ENCODE data around the gene MTFP1. TPM values are rescaled to one million over a fixed set of nuclear protein-coding genes. Genes with fewer than 3 reads are reported as not detected.
A peak's percentile ranks its signal among the peaks of the same experiment; 100 is the strongest.

Gene MTFP1
- total RNA-seq, 2 experiments from 2014 or later, result 49.5 to 52.1 TPM

DNA sequence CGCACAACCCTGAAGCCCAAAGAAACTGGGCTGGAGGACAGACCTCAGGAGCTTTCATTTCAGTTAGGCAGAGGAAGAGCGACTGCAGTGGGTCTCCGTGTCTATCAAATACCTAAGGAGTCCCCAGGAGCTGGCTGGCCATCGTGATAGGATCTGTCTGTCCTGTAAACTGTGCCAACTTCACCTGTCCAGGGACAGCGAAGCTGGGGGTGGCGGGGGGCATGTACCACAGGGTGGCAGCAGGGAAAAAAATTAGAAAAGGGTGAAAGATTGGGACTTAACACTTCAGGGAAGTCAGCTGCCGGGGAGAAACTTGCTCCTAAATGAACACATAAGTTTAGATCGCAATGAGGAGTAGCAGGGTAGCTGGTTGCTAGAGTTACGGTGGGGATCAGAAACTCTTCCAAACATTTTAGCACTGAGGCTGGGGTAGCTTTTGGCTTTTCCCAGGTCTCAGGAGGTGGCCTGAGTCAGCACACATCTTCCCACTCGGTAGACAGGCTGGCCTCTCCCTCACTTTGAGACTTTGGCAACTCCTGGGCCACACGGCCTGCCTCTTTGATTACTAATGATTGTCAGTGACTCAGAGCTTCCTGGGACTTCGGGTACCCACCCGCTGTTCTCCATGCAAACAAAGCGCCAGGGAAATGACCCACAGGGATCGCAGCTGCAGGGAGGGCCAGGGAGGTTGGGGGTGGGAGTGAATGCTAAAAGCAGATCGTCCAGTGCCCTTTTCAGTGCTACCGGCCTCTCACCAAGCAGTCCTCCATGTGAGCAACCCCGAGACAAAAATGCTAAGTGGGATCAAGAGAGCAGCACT is 2.9 kb upstream of the MTFP1 start:
- peaks cover 35% of the 10 kb centered on the region for H3K36me3 Mint-ChIP-seq (ENCODE audit: low read depth)
- DNase-seq, result peak; percentile 39
- CTCF ChIA-PET, result interaction anchor here (1.4 to 6.9 kb wide), 8 partner anchors 10 to 134 kb away, joined by 3 to 100 read pairs (median 10); partner anchors contain the start of genes CASTOR1 and RNF215
- H3K27me3 Mint-ChIP-seq, result no peaks in the 10 kb centered on the region
- H3K27ac Mint-ChIP-seq, result peak overlapping the region; percentile 94
- peaks cover 53% of the 10 kb centered on the region for H3K4me1 Mint-ChIP-seq
- POLR2A ChIA-PET, result interaction anchor here (0.8 to 8.0 kb wide), 16 partner anchors 11 to 244 kb away, joined by 3 to 115 read pairs (median 6); partner anchors contain the start of genes CASTOR1, CCDC157, PES1 and SEC14L2
- H3K9me3 Mint-ChIP-seq, result no peaks in the 10 kb centered on the region
- peak overlapping the region; percentile 94 for H3K4me3 Mint-ChIP-seq

DNA sequence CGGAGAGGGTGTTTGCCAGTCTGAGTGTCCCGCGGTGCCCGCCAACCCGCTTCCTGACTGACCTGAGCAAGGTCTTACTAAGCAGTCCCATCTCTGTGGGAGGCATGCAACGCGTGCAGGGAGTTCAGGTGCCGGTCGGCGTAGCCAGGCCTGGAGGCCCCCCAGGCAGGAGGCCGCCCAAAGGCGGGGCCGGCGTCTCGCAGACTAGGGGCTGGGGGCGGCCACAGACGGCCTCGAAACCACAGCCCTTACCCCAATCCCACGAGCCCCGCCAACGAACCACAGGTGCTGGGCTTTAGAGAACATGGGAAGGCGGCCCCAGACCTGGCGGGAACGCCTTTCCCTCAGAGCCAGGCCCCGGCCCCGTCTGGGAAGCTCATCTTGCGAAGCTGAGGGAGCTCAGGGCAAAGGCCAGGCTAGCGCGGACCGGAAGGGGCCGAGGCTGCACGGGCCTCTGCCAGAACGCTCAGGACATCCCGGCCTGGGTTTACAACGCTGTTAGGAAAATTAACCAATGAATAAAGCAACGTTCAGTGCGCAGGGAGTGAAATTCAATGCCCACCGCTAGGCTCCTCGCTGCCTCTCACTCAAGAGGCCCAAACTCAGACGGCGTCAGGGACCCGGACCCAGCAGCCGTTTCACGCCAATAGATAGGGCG is 2.1 kb upstream of the MTFP1 start:
- Mint-ChIP-seq H3K36me3 (ENCODE audit: low read depth) (peaks cover 37% of the 10 kb centered on the region), H3K9me3 (no peaks in the 10 kb centered on the region), H3K27me3 (no peaks in the 10 kb centered on the region), H3K4me1 (peaks cover 55% of the 10 kb centered on the region), H3K4me3 (peak overlapping the region; percentile 94), H3K27ac (peak overlapping the region; percentile 94)
- ChIA-PET POLR2A (interaction anchor here (0.7 to 8.0 kb wide), 18 partner anchors 11 to 819 kb away, joined by 3 to 115 read pairs (median 5); partner anchors contain the start of genes CASTOR1, PES1, SEC14L2 and TBC1D10A), CTCF (interaction anchor here (0.6 to 6.9 kb wide), 20 partner anchors 9 to 212 kb away, joined by 3 to 100 read pairs (median 5); partner anchors contain the start of genes CASTOR1, CCDC157, PES1 and RNF215)
- peak; percentile 57 for DNase-seq

DNA sequence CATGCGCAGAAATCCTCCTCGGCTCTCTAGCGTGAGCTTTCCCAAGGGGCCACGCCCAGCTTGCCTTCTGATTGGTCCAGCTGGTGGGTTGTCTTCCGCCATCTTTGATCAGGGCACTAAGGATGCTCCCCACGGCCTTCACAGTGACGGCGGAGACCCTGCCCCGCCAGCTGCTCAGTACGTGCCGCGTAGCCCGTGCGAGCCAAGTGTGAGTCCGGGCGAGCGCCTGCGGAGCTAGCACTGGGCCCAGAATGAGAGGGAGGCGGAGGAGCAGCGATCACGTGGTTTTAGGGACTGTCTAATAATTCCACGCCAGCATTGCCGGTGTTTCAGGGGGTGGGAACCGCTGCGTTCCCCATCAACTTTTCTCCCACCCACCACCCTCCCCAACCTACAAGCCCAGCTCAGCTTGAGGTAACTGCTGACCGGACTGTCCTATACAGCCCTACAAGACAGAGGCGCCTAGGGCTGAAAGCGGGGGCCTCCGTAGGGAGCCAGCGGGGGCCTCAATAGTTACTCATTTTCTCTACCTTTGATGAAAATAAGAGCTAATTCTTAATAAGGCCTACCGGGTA is 1.5 kb upstream of the MTFP1 start:
- peak overlapping the region; percentile 94 for H3K27ac Mint-ChIP-seq

DNA sequence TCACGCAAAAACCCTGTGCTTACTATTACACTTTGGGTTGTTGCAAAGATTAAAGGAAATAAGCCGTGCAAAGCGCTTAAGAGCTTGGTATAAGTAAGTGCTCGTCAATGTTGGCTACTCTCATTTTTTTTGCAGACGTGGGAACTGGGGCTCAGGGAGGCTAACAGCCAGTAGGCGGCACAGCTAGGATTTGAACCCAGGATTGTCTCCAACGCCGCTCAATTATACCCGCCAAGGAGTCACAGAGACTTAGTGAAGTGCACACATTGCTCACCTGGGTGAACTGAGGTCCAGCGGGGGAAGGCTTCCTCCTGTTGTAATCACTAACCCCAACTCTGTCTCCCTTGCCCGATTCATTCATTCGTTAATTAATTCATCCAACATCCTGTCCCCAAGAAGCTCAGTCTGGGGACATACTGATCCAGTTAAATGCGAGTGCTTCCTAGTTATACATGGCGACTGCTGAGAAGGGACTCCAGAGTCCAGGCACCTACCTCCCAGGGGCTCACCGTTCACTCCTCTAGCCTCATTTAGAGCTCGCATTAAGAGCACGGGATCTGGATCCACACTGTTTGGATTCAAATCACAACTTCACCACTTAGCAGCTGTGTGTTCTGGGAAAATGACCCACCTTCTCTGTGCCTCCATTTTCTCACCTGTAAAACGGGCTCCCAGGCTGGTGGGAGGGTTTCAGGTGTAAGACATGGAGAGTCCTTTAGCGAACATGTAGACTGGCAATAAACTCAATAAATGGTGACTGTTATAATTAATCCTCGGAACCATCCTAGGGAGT is 838 bp upstream of the MTFP1 start:
- DNase-seq, result peak; percentile 50
- ChIA-PET POLR2A (interaction anchor here (0.6 to 8.0 kb wide), 22 partner anchors 11 to 1157 kb away, joined by 3 to 115 read pairs (median 5); partner anchors contain the start of genes CASTOR1, CCDC157, EWSR1 and PES1), CTCF (interaction anchor here (0.6 to 6.9 kb wide), 18 partner anchors 11 to 316 kb away, joined by 3 to 100 read pairs (median 5); partner anchors contain the start of genes CASTOR1, CCDC157, PES1 and RNF215)
- Mint-ChIP-seq H3K27me3 (no peaks in the 10 kb centered on the region), H3K4me1 (peaks cover 55% of the 10 kb centered on the region), H3K9me3 (no peaks in the 10 kb centered on the region), H3K4me3 (peak overlapping the region; percentile 94), H3K36me3 (ENCODE audit: low read depth) (peaks cover 41% of the 10 kb centered on the region), H3K27ac (peak overlapping the region; percentile 94)

More for the DNA sequence above, 1.5 kb upstream of the MTFP1 start:
- Mint-ChIP-seq H3K4me3 (peak overlapping the region; percentile 94), H3K9me3 (no peaks in the 10 kb centered on the region), H3K27me3 (no peaks in the 10 kb centered on the region), H3K4me1 (peaks cover 55% of the 10 kb centered on the region), H3K36me3 (ENCODE audit: low read depth) (peaks cover 41% of the 10 kb centered on the region)
- peak; percentile 99 for DNase-seq
- ChIA-PET CTCF (interaction anchor here (0.5 to 6.9 kb wide), 23 partner anchors 10 to 498 kb away, joined by 3 to 100 read pairs (median 4); partner anchors contain the start of genes CASTOR1, CCDC157, PES1 and RNF215), POLR2A (interaction anchor here (0.6 to 8.0 kb wide), 23 partner anchors 12 to 1156 kb away, joined by 3 to 115 read pairs (median 5); partner anchors contain the start of genes CASTOR1, EWSR1, PES1 and RHBDD3)

DNA sequence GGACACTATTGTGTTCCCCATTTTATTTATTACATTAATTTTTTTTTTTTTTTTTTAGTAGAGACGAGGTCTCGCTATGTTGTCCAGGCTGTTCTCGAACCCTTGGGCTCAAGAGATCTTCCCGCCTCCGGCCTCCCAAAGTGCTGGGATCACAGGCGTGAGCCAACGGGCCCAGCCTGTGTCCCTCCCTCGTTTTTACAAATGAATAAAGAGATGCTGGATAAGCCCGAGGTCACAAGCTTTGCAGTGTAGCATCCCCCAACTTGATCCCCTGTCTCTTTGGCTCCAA is 297 bp upstream of the MTFP1 start:
- peak overlapping the region; percentile 94 for H3K27ac Mint-ChIP-seq
- no peaks in the 10 kb centered on the region for H3K9me3 Mint-ChIP-seq
- H3K27me3 Mint-ChIP-seq, result no peaks in the 10 kb centered on the region
- H3K36me3 Mint-ChIP-seq (ENCODE audit: low read depth), result peaks cover 44% of the 10 kb centered on the region
- ChIA-PET POLR2A (interaction anchor here (0.8 to 8.0 kb wide), 9 partner anchors 11 to 240 kb away, joined by 3 to 115 read pairs (median 16); partner anchors contain the start of genes CASTOR1, CCDC157, PES1 and SEC14L2), CTCF (interaction anchor here (0.9 to 6.9 kb wide), 8 partner anchors 11 to 317 kb away, joined by 3 to 100 read pairs (median 13); partner anchors contain the start of genes CASTOR1, RNF215 and SEC14L2)
- DNase-seq, result no peak
- H3K4me3 Mint-ChIP-seq, result peak overlapping the region; percentile 94
- H3K4me1 Mint-ChIP-seq, result peaks cover 56% of the 10 kb centered on the region

DNA sequence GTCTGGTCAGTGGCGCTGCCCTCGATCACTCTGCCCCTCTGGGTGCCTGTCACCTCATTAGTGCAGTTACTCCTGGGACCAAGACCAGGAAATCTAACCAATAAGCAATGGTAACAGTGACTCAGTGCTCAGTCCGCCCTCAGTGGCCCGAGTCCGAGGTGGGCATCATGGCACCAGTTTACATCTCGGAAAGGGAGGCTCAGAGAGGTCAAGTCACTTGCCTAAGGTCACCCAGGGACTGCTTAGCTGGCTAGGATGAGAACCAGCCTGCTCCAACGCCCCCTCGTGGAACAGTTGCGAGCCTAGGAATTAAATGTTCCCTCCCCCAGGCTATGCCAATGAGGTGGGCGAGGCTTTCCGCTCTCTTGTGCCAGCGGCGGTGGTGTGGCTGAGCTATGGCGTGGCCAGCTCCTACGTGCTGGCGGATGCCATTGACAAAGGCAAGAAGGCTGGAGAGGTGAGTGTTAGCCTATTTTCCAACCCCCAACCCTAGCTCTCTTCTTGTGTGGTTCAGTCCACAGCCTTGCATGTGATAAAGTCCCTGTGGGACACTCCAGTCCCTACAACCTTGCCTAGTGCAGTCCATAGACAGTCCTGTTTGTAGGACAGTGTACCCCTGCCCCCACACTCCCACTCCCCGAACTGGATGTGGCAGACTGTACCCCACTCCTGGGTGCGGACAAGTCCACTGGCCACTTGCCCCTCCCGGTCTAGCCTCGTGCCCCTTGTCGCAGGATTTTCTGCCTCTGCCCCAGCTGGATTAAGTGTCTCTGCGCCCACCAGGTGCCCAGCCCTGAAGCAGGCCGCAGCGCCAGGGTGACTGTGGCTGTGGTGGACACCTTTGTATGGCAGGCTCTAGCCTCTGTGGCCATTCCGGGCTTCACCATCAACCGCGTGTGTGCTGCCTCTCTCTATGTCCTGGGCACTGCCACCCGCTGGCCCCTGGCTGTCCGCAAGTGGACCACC is 1.1 kb downstream of the MTFP1 start:
- DNase-seq, result peak; percentile 89
- H3K4me3 Mint-ChIP-seq, result peak overlapping the region; percentile 94
- H3K36me3 Mint-ChIP-seq (ENCODE audit: low read depth), result peaks cover 36% of the 10 kb centered on the region
- ChIA-PET POLR2A (interaction anchor here (0.8 to 8.0 kb wide), 7 partner anchors 9 to 317 kb away, joined by 3 to 115 read pairs (median 3); partner anchors contain the start of genes CASTOR1 and SEC14L2), CTCF (interaction anchor here (0.6 to 6.9 kb wide), 13 partner anchors 9 to 139 kb away, joined by 3 to 100 read pairs (median 5); partner anchors contain the start of genes RNF215 and SEC14L2)
- H3K4me1 Mint-ChIP-seq, result peaks cover 43% of the 10 kb centered on the region
- H3K27ac Mint-ChIP-seq, result peak overlapping the region; percentile 94
- H3K27me3 Mint-ChIP-seq, result no peaks in the 10 kb centered on the region
- no peaks in the 10 kb centered on the region for H3K9me3 Mint-ChIP-seq

DNA sequence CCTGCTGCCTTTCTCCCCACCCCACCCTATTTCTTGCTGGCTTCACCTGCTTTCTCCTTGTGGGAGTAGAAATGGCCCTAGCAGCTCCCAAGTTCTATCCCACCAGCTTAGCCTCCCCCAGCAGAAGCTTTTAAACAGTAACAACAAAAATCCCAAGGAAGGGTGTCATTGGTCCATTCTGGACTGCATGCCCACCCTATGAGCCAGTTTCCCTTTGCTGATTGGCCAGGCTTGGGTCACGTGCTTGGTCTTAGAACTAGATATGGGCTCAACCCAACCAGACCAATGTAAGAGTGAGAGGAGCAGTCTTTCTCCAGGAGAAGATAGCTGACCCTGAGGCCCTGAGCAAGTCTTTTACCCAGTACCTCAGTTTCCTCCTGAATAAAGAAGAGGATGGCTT is 2.3 kb downstream of the MTFP1 start:
- CTCF ChIA-PET, result interaction anchor here (1.2 kb wide), 1 partner anchor 37 kb away, joined by 4 read pairs; no protein-coding TSS in a partner anchor
- H3K4me1 Mint-ChIP-seq, result peaks cover 31% of the 10 kb centered on the region
- no peaks in the 10 kb centered on the region for H3K27me3 Mint-ChIP-seq
- H3K36me3 Mint-ChIP-seq (ENCODE audit: low read depth), result peaks cover 28% of the 10 kb centered on the region
- POLR2A ChIA-PET, result interaction anchor here (1.4 to 8.0 kb wide), 3 partner anchors 8 to 139 kb away, joined by 5 to 115 read pairs (median 80); partner anchors contain the start of genes CASTOR1 and SEC14L2
- no peak overlapping the region for H3K4me3 Mint-ChIP-seq
- no peak for DNase-seq
- H3K27ac Mint-ChIP-seq, result no peak overlapping the region
- H3K9me3 Mint-ChIP-seq, result no peaks in the 10 kb centered on the region

DNA sequence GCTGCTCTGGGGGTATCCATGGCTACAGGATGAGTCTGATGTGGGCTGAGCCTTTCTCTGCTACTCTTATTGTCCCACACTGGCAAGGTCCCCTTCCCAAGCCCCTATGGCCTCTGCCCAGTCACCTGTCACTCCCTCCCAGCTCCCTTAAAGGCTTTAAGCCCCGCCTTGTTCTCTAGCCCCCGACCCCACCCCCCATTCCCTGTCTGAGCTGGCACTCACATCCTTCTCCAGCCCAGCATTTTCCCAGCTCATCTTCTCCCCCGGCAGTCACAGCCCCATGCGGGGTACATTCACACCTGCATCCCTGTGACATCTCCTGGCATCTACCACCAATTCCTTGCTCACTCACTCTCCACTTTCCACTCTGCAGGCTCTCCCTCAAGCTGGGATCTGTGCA is 4.3 kb downstream of the MTFP1 start:
- CTCF ChIA-PET, result interaction anchor here (0.9 to 1.4 kb wide), 2 partner anchors 39 to 142 kb away, joined by 3 to 4 read pairs; no protein-coding TSS in a partner anchor
- DNase-seq, result no peak
- H3K27me3 Mint-ChIP-seq, result no peaks in the 10 kb centered on the region
- H3K4me1 Mint-ChIP-seq, result peaks cover 33% of the 10 kb centered on the region
- H3K9me3 Mint-ChIP-seq, result peaks cover 2% of the 10 kb centered on the region
- POLR2A ChIA-PET, result interaction anchor here (1.0 kb wide), 1 partner anchor 19 kb away, joined by 3 read pairs; no protein-coding TSS in a partner anchor
- no peak overlapping the region for H3K4me3 Mint-ChIP-seq
- H3K36me3 Mint-ChIP-seq (ENCODE audit: low read depth), result peaks cover 34% of the 10 kb centered on the region
- H3K27ac Mint-ChIP-seq, result no peak overlapping the region

DNA sequence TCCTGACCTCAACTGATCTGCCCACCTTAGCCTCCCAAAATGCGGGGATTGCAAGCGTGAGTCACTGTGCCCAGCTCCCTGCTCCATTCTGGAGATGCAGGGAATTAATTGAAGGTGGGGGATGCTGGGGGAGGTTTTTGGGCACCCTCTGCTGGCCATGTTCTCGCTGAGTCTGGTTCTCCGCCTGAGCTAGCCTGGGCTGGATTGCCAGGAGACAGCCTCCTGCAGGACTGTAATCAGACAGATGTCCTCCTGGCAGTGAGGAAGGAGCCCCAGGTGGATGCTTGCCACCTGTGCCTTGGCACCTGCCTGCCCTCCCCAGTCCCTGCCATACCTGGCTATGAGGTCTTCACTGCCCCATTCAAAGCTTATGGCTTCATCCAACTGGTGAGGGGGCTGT is 5.4 kb downstream of the MTFP1 start:
- H3K4me3 Mint-ChIP-seq, result no peak overlapping the region
- POLR2A ChIA-PET, result interaction anchor here (0.9 kb wide), 1 partner anchor 13 kb away, joined by 3 read pairs; no protein-coding TSS in a partner anchor
- CTCF ChIA-PET, result interaction anchor here (1.1 to 1.4 kb wide), 2 partner anchors 45 to 143 kb away, joined by 3 to 4 read pairs; no protein-coding TSS in a partner anchor
- peaks cover 38% of the 10 kb centered on the region for H3K4me1 Mint-ChIP-seq
- H3K27ac Mint-ChIP-seq, result no peak overlapping the region
- no peaks in the 10 kb centered on the region for H3K27me3 Mint-ChIP-seq
- H3K36me3 Mint-ChIP-seq (ENCODE audit: low read depth), result peaks cover 41% of the 10 kb centered on the region
- no peak for DNase-seq
- H3K9me3 Mint-ChIP-seq, result peaks cover 10% of the 10 kb centered on the region

DNA sequence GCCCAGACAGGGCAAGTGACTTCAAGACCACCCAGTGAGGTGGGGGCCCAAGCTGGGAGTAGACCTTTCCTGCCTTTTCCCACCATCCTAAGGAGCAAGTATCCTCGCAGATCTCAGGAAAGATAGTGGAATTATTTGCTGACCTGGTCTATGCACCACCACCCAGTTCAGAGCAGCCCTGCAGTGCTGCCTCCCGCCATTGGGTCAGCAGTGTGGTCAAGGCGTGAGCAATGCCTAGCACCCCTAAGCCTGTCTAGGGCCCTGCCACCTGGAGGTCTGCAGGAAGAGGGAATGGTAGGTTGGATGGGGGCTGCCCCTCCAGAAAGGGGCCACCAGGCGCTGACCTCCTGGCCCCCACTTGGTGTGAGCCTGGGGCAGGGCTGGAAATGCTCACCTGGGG is 6.5 kb downstream of the MTFP1 start:
- Mint-ChIP-seq H3K4me3 (no peak overlapping the region), H3K36me3 (ENCODE audit: low read depth) (peaks cover 36% of the 10 kb centered on the region), H3K4me1 (peaks cover 29% of the 10 kb centered on the region), H3K27ac (no peak overlapping the region), H3K27me3 (peaks cover 2% of the 10 kb centered on the region), H3K9me3 (peaks cover 12% of the 10 kb centered on the region)
- CTCF ChIA-PET, result interaction anchor here (1.5 to 7.5 kb wide), 2 partner anchors 8 to 41 kb away, joined by 4 to 69 read pairs; partner anchors contain the start of gene MTFP1
- no peak for DNase-seq
- POLR2A ChIA-PET, result interaction anchor here (1.0 to 7.2 kb wide), 2 partner anchors 7 to 143 kb away, joined by 3 to 80 read pairs; partner anchors contain the start of genes CASTOR1 and MTFP1
